BE2C (cell line): ENCODE results near the gene NCK1.

Experiments
- DNase-seq: peaks from one replicate; pipeline ENCODE4 v3.0.0-alpha.2; 2020
- H3K27me3 ChIP-seq: fragments of 250-450 bp; sonication (Bioruptor Pico); 2 replicates; pipeline ENCODE4 v1.5.1; 2020; ENCODE audit warnings: mild to moderate bottlenecking
- H3K36me3 ChIP-seq: fragments of 250-450 bp; sonication (Bioruptor Pico); 2 replicates; pipeline ENCODE4 v1.5.1; 2020; ENCODE audit warnings: mild to moderate bottlenecking
- H3K4me1 ChIP-seq: fragments of 250-450 bp; sonication (Bioruptor Pico); 2 replicates; pipeline ENCODE4 v1.5.1; 2020
- H3K4me3 ChIP-seq: 2 replicates; pipeline ENCODE4 v1.5.1; 2011; ENCODE audit warnings: low read depth, low read length
- H3K9me3 ChIP-seq: fragments of 250-450 bp; sonication (Bioruptor Pico); 2 replicates; pipeline ENCODE4 v1.5.1; 2020
- CTCF ChIP-seq: IDR thresholded peaks from 2 replicates; pipeline ENCODE4 v1.5.1; 2012; ENCODE audit warnings: mild to moderate bottlenecking, low read depth, low read length

Gene NCK1

GRCh38 chr3:136954251-136954650 is 92.2 kb downstream of the NCK1 start:
- Histone ChIP-seq H3K9me3 (no peaks in the 10 kb centered on the region), H3K27me3 (no peaks in the 10 kb centered on the region), H3K36me3 (peaks cover 2% of the 10 kb centered on the region; the same call in 1 of the 2 replicates), H3K4me3 (no peak overlapping the region), H3K4me1 (no peaks in the 10 kb centered on the region)
- no peak for DNase-seq
- TF ChIP-seq CTCF = no peak

DNA sequence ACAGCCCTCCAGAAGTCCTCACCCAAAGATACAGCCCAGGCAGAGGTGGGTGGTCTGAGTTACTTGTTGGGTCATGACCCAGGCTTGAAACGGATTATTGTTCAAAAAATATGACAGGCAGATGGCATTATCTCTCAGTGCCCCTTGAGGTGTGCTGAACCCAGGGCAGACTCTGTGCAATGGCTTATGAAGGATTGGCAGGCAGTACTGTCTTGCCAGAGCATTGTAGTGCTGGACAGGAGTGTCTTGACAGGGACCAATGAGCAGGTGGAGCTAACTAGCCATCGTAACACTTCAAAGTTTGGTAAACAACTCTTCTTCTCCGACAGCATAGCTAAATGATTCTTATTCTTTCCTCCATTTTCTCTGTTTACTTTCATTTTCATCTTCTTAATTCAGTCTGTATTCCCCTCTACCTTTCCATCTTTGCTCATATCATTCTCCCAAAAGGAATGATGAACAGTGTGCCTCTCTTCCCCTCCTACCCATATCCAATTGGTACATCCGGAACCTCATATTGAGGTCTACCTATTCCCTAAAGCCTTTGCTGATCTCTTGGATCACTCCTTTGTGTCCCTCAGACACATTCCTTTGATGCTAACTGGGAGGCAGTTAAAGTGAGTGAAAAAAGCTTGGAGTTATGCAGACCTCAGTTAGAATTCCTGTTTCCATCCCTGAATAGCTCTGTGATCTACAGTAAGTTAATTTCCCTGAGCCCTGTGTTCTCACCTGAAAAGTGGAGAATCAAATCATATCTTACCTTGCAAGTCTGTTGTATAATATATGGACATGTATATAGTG is 93.2 kb downstream of the NCK1 start:
- Histone ChIP-seq H3K4me3 (no peak overlapping the region), H3K36me3 (peaks cover 3% of the 10 kb centered on the region; the same call in 1 of the 2 replicates), H3K4me1 (no peaks in the 10 kb centered on the region), H3K27me3 (no peaks in the 10 kb centered on the region), H3K9me3 (no peaks in the 10 kb centered on the region)
- no peak for DNase-seq
- no peak for TF ChIP-seq CTCF

DNA sequence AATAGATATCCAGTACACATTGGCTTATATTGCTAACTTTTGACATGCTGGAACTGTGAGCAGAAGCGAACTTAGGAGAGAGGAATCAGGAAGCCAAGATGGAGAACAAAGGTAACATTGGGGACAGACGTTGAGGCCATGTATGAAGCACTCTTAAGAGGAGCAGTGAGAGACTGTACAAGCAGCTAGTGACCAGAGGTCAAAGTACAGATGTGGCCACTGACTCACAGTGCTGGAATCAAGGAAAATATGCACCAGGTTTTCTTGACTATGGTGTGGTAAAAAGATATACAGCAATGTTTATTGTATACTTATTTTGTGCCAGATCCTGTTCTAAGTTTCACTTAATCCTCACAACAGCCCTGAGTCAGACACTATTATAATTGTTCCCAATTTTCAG is 93.8 kb downstream of the NCK1 start:
- DNase-seq = no peak
- Histone ChIP-seq H3K27me3 (no peaks in the 10 kb centered on the region), H3K4me1 (no peaks in the 10 kb centered on the region), H3K36me3 (peaks cover 7% of the 10 kb centered on the region), H3K4me3 (no peak overlapping the region), H3K9me3 (no peaks in the 10 kb centered on the region)
- TF ChIP-seq CTCF = no peak

DNA sequence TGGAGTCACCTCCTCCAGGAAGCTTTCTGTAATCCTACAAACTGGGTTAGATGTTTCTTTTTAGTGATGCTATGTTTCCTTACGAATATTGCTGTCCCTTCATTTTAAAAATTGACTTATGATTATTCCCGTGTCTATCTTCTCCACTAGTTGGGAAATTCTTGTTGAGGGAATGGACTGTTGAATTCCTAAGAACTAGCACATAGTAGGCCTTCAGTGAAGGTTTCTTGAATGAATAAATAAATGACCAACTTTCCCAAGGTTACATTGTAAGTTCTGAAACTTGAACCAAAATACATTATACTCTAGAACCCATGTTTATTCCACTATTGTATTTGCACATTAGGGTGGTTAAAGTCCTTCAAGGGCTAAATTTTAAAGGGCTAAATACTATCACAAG is 95.0 kb downstream of the NCK1 start:
- no peaks in the 10 kb centered on the region for H3K9me3 ChIP-seq
- H3K4me1 ChIP-seq = no peaks in the 10 kb centered on the region
- H3K4me3 ChIP-seq = no peak overlapping the region
- no peaks in the 10 kb centered on the region for H3K27me3 ChIP-seq
- DNase-seq = no peak
- peaks cover 9% of the 10 kb centered on the region for H3K36me3 ChIP-seq
- no peak for TF ChIP-seq CTCF

DNA sequence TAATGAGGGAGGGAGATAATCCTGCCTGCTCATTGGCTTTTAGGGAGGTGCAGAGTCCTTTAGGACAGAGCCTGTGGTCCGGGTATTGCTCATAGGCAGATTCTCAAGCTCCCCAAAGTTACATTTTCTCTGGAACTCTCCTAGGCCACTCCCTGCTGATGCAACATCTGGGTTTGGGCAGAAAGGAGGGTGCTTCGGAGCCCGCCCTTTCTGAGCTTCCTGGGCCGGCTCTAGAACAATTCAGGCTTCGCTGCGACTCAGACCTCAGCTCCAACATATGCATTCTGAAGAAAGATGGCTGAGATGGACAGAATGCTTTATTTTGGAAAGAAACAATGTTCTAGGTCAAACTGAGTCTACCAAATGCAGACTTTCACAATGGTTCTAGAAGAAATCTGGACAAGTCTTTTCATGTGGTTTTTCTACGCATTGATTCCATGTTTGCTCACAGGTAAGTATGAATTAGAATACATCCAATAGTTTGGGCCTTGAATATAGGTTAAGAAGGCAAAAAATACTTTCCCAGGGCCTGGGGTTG is 95.8 kb downstream of the NCK1 start, which contains the start of gene IL20RB:
Gene IL20RB (plus strand): TSS at position 233 of the 538 bp plus-strand sequence. CDS start 131 bp downstream, at position 364.
- Histone ChIP-seq H3K4me3 (no peak within 1 kb of the TSS), H3K27me3 (no peaks in the 10 kb centered on the region), H3K9me3 (no peaks in the 10 kb centered on the region), H3K4me1 (no peaks in the 10 kb centered on the region), H3K36me3 (peaks cover 9% of the 10 kb centered on the region)
- no peak for TF ChIP-seq CTCF
- DNase-seq = no peak

- Histone ChIP-seq H3K4me3 (no peak overlapping the region), H3K36me3 (peaks cover 9% of the 10 kb centered on the region), H3K27me3 (no peaks in the 10 kb centered on the region), H3K9me3 (no peaks in the 10 kb centered on the region), H3K4me1 (no peaks in the 10 kb centered on the region)
- DNase-seq = no peak
- TF ChIP-seq CTCF = no peak
These were observed 96.9 kb downstream of the NCK1 start for GRCh38 chr3:136958939-136959338.
